GM12878 (cell line): ENCODE results near the gene CDK5RAP1. TPM values are rescaled to one million over a fixed set of nuclear protein-coding genes. Genes with fewer than 3 reads are reported as not detected.

Experiments used
- ATAC-seq: fragments of 200-7000 bp; cut with Tn5 transposase; 3 replicates; pipeline ENCODE4 v1.9.1; 2020; ENCODE audit warnings: mild to moderate bottlenecking, moderate library complexity
- BruUV-seq: library from RNA; stranded (reverse); fragments of 400-500 nt; replicated peaks from 2 replicates; lab custom pipeline; 2021; lab: Mats Ljungman, UMichigan
- CTCF ChIA-PET: fragments of 300-600 bp; sonication (Branson Sonifier 250); formaldehyde crosslinking; extraction: SDS; loops from one replicate; lab custom pipeline; 2021; ENCODE audit warnings: inconsistent platforms; lab: Yijun Ruan, JAX
- POLR2A ChIA-PET: fragments of 350-600 bp; formaldehyde crosslinking; extraction: SDS; loops from one replicate; lab custom pipeline; 2021; ENCODE audit warnings: inconsistent platforms; lab: Charles Lee
- RAD21 ChIA-PET: fragments of 300-600 bp; sonication (Branson Sonifier 250); formaldehyde crosslinking; loops from one replicate; lab custom pipeline; 2023; ENCODE audit warnings: antibody characterized with exemption; ENCODE audit not compliant: unreplicated experiment; lab: Charles Lee
- SMC1A ChIA-PET: fragments of 300-600 bp; sonication (Branson Sonifier 250); formaldehyde crosslinking; loops from one replicate; lab custom pipeline; 2023; ENCODE audit not compliant: unreplicated experiment, uncharacterized antibody; lab: Charles Lee
- DNase-seq: peaks from one replicate; pipeline ENCODE4 v3.0.0-alpha.2; 2011; ENCODE audit warnings: low read depth, low spot score
- FAIRE-seq: peaks from 3 replicates; lab custom pipeline; 2011; peaks lifted over from hg19 to GRCh38; lab: Jason Lieb, UNC
- H2AFZ ChIP-seq: 2 replicates; pipeline ENCODE4 v1.6.0; 2011; ENCODE audit warnings: low read depth, low read length, control low read depth; ENCODE audit not compliant: control insufficient read depth
- H3K27ac ChIP-seq: 2 replicates; pipeline ENCODE4 v1.5.1; 2011; ENCODE audit warnings: control low read depth; ENCODE audit not compliant: control insufficient read depth, insufficient read depth
- H3K27me3 ChIP-seq, 2 experiments: replicated peaks in 1 of 2; 2 replicates each; pipeline versions ENCODE4 v1.6.0 to v1.6.1; 2011; ENCODE audit warnings: low read length in 1 of 2; ENCODE audit not compliant: control insufficient read depth in 2 of 2, insufficient read depth in 2 of 2
- H3K36me3 ChIP-seq, 2 experiments: 2 replicates each; pipeline ENCODE4 v1.5.1; 2011; ENCODE audit warnings: low read length in 1 of 2; ENCODE audit not compliant: control insufficient read depth in 2 of 2, insufficient read depth in 2 of 2
- H3K4me1 ChIP-seq: 2 replicates; pipeline ENCODE4 v1.6.1; 2011; ENCODE audit warnings: mild to moderate bottlenecking, low read length, moderate library complexity, mixed read lengths; ENCODE audit not compliant: control insufficient read depth, insufficient read depth
- H3K4me2 ChIP-seq: 2 replicates; pipeline ENCODE4 v1.6.0; 2011; ENCODE audit warnings: control low read depth; ENCODE audit not compliant: control insufficient read depth, insufficient read depth
- H3K4me3 ChIP-seq: fragments of 200-600 bp; sonication (generic); 2 replicates; pipeline ENCODE4 v1.5.1; 2016
- H3K79me2 ChIP-seq: 2 replicates; pipeline ENCODE4 v1.6.0; 2011; ENCODE audit warnings: low read length; ENCODE audit not compliant: control insufficient read depth, insufficient read depth
- H3K9ac ChIP-seq: 2 replicates; pipeline ENCODE4 v1.8.0; 2011; ENCODE audit warnings: low read length, control low read depth, mixed read lengths; ENCODE audit not compliant: control insufficient read depth, insufficient read depth
- H3K9me3 ChIP-seq: replicated peaks from 3 replicates; pipeline ENCODE4 v1.5.1; 2011; ENCODE audit warnings: mild to moderate bottlenecking, low read length; ENCODE audit not compliant: control insufficient read depth, insufficient read depth
- H4K20me1 ChIP-seq: 2 replicates; pipeline ENCODE4 v1.6.0; 2011; ENCODE audit not compliant: control insufficient read depth, insufficient read depth
- EED ChIP-seq: sonication (generic); IDR thresholded peaks from 2 replicates; pipeline ENCODE4 v1.6.1; 2016; ENCODE audit warnings: antibody characterized with exemption, low read depth
- HDAC6 ChIP-seq: fragments of 200-600 bp; sonication (generic); IDR thresholded peaks from one replicate; pipeline ENCODE4 v1.8.0; 2017; ENCODE audit warnings: antibody characterized with exemption; ENCODE audit not compliant: unreplicated experiment
- KAT2A ChIP-seq: conservative IDR thresholded peaks from 2 replicates; pipeline ENCODE4 v1.6.1; 2011; ENCODE audit warnings: low read depth, low read length; ENCODE audit not compliant: control insufficient read depth
- WGBS: methylation state at CpG from one replicate; pipeline ENCODE4 v1.1.6; 2016; ENCODE audit warnings: low lambda C conversion rate; ENCODE audit not compliant: insufficient replicate concordance, insufficient coverage; ENCODE audit errors: missing lambda C conversion rate; 5-methylcytosine and 5-hydroxymethylcytosine counted together
- in situ Hi-C: fragments of 300-500 bp; cut with MboI; formaldehyde crosslinking; loops from 9 replicates; pipeline ENCODE4 v1.14.3; 2018; ENCODE audit warnings: mixed read lengths
- intact Hi-C: fragments of 100-400 bp; cut with micrococcal nuclease; formaldehyde crosslinking; loops from one replicate; pipeline ENCODE4 v1.14.2; 2022; ENCODE audit not compliant: unreplicated experiment
- polyA plus RNA-seq, 11 experiments: library from polyadenylated mRNA; depleted of rRNA in 4 of 11; unstranded in 6 of 11; stranded (reverse) in 5 of 11; fragments of >200 nt; fragmentation: Nextera tagmentation in 4 of 11; fragmentation: Illumina TruSeq in 1 of 11; extraction: Ambion mirVana in 4 of 11; extraction: Trizol in 1 of 11; gene quantifications; 1 replicate in 1 of 11; 2 replicates in 10 of 11; pipeline versions ENCODE4 v1.2.1 to v1.2.3, GENCODE V29; 2011 to 2016; ENCODE audit warnings: inconsistent platforms in 2 of 11, missing spikeins in 2 of 11, low read depth in 1 of 11
- total RNA-seq, 4 experiments: library from RNA; depleted of rRNA in 3 of 4; stranded (reverse); fragments of >200 nt in 3 of 4; fragmentation: Illumina TruSeq in 1 of 4; extraction: Trizol in 1 of 4; gene quantifications; 2 replicates each; pipeline versions ENCODE4 v1.2.1 to v1.2.3, GENCODE V29; 2013 to 2021
- TF ChIP-seq, protein P1 (sequence below), 3 experiments: IDR thresholded peaks in 2 of 3; conservative IDR thresholded peaks in 1 of 3; 2 replicates each; pipeline ENCODE4 v1.5.1; 2011; ENCODE audit warnings: low read depth in 3 of 3, low read length in 3 of 3, mild to moderate bottlenecking in 3 of 3, control low read depth in 2 of 3, moderate library complexity in 2 of 3, inconsistent platforms in 1 of 3, mixed read lengths in 1 of 3; ENCODE audit not compliant: control insufficient read depth in 2 of 3, insufficient read depth in 1 of 3; ENCODE audit errors: extremely low read depth in 1 of 3
- TF ChIP-seq, protein P2 (sequence below): fragments of 450-650 bp; IDR thresholded peaks from 2 replicates; pipeline ENCODE4 v1.6.1; 2016; ENCODE audit warnings: mild to moderate bottlenecking

CDK5RAP1 gene
- total and polyA plus RNA-seq, 10 of the 15 experiments (the other 5 are each of a cell fraction or from before 2014, with no cell fraction given), result 30.4 to 67.6 (median 38.8) TPM

GRCh38 chr20:33351696-33352095, 49.6 kb downstream of the CDK5RAP1 start (continued):
- TF ChIP-seq, protein P1, sequence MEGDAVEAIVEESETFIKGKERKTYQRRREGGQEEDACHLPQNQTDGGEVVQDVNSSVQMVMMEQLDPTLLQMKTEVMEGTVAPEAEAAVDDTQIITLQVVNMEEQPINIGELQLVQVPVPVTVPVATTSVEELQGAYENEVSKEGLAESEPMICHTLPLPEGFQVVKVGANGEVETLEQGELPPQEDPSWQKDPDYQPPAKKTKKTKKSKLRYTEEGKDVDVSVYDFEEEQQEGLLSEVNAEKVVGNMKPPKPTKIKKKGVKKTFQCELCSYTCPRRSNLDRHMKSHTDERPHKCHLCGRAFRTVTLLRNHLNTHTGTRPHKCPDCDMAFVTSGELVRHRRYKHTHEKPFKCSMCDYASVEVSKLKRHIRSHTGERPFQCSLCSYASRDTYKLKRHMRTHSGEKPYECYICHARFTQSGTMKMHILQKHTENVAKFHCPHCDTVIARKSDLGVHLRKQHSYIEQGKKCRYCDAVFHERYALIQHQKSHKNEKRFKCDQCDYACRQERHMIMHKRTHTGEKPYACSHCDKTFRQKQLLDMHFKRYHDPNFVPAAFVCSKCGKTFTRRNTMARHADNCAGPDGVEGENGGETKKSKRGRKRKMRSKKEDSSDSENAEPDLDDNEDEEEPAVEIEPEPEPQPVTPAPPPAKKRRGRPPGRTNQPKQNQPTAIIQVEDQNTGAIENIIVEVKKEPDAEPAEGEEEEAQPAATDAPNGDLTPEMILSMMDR (IDR thresholded peaks at IDR 0.05 in 2 of 3, conservative IDR thresholded peaks at IDR 0.05 in 1 of 3; ENCODE audit: control insufficient read depth in 2 of 3, extremely low read depth in 1 of 3, insufficient read depth in 1 of 3, low read depth in 3 of 3, low read length in 3 of 3), result no peak
- TF ChIP-seq KAT2A, result no peak
- TF ChIP-seq, all 136 proteins: peak for 0

DNA sequence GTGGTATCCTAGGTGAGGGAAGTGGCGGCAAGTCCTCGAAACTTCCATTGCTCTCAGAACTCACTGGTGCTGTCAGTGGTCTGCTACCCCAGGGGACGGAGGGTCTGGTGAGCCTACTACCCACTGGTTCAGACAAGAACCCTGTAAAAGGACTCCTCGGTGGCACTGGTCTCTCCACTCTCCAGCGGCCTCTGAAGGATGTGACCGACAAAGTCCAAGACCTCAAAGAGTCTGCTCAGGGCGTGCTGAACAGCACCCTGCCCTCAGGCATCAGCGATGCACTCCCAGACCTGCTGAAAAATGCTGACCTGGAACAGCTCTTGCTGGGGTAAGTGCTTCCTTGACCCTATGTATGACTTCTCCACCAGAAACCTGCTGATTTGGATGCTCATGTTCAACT, 51.8 kb downstream of the CDK5RAP1 start:
- POLR2A ChIA-PET, result no interaction called here
- peaks cover 0 to 4% of the 10 kb centered on the region in 2 experiments; a peak in 2 of 4 replicates for H3K36me3 ChIP-seq
- no peaks in the 10 kb centered on the region for H4K20me1 ChIP-seq
- no peaks in the 10 kb centered on the region for H3K4me1 ChIP-seq
- intact Hi-C loops, result no loop called here
- H2AFZ ChIP-seq, result no peak overlapping the region
- H3K27ac ChIP-seq, result no peak overlapping the region
- DNase-seq, result no peak
- ATAC-seq, result no peak
- SMC1A ChIA-PET, result no interaction called here
- CTCF ChIA-PET, result no interaction called here
- H3K27me3 ChIP-seq, result no peaks in the 10 kb centered on the region
- in situ Hi-C loops, result no loop called here
- TF ChIP-seq, protein P2, sequence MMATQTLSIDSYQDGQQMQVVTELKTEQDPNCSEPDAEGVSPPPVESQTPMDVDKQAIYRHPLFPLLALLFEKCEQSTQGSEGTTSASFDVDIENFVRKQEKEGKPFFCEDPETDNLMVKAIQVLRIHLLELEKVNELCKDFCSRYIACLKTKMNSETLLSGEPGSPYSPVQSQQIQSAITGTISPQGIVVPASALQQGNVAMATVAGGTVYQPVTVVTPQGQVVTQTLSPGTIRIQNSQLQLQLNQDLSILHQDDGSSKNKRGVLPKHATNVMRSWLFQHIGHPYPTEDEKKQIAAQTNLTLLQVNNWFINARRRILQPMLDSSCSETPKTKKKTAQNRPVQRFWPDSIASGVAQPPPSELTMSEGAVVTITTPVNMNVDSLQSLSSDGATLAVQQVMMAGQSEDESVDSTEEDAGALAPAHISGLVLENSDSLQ, result no peak
- TF ChIP-seq EED (no peak), HDAC6 (no peak)
- RAD21 ChIA-PET, result no interaction called here
- 81% methylated on average over 8 of the region's 8 CpGs for WGBS
- no TSS peak for BruUV-seq
- no peak overlapping the region for H3K9ac ChIP-seq
- H3K4me3 ChIP-seq, result no peak overlapping the region
- H3K79me2 ChIP-seq, result no peaks in the 10 kb centered on the region
- FAIRE-seq, result no peak
- H3K9me3 ChIP-seq, result no peaks in the 10 kb centered on the region
- no peak overlapping the region for H3K4me2 ChIP-seq
